Endothelial cell (in vitro differentiated cells): Measurements from ENCODE around the gene NRXN3. TPM values are rescaled to one million over a fixed set of nuclear protein-coding genes. Genes with fewer than 3 reads are reported as not detected.

Experiments
- DNase-seq: peaks from one replicate; pipeline ENCODE4 v3.0.0; 2021; ENCODE audit warnings: low spot score
- H3K27ac Mint-ChIP-seq: one replicate; pipeline ENCODE4 v1.8.0; 2021; ENCODE audit warnings: mixed read lengths, inconsistent platforms; ENCODE audit not compliant: unreplicated experiment
- H3K27me3 Mint-ChIP-seq: one replicate; pipeline ENCODE4 v1.8.0; 2021; ENCODE audit warnings: mild to moderate bottlenecking, moderate library complexity, mixed read lengths, inconsistent platforms; ENCODE audit not compliant: unreplicated experiment
- H3K36me3 Mint-ChIP-seq: one replicate; pipeline ENCODE4 v1.8.0; 2021; ENCODE audit warnings: mild to moderate bottlenecking, low read depth, mixed read lengths, inconsistent platforms; ENCODE audit not compliant: unreplicated experiment
- H3K4me1 Mint-ChIP-seq: one replicate; pipeline ENCODE4 v1.8.0; 2021; ENCODE audit warnings: mild to moderate bottlenecking, mixed read lengths, inconsistent platforms; ENCODE audit not compliant: unreplicated experiment
- H3K4me3 Mint-ChIP-seq: one replicate; pipeline ENCODE4 v1.8.0; 2021; ENCODE audit warnings: mild to moderate bottlenecking, mixed read lengths, inconsistent platforms; ENCODE audit not compliant: unreplicated experiment
- H3K9me3 Mint-ChIP-seq: one replicate; pipeline ENCODE4 v1.8.0; 2021; ENCODE audit warnings: mixed read lengths, inconsistent platforms; ENCODE audit not compliant: unreplicated experiment
- total RNA-seq: library from RNA; stranded (reverse); fragmentation: NEBNext Ultra II Directional; extraction: Animal tissue kit (Norgen Biotek cat#: 25700); gene quantifications from one replicate; pipeline ENCODE4 v1.2.1, GENCODE V29; 2021; ENCODE audit not compliant: unreplicated experiment
- TF ChIP-seq, protein P1 (sequence below): fragments of 200-600 bp; sonication (generic); IDR thresholded peaks from one replicate; pipeline ENCODE4 v1.5.0; 2021; ENCODE audit warnings: antibody characterized with exemption; ENCODE audit not compliant: unreplicated experiment

Gene NRXN3
- total RNA-seq, 1 donor from 2014 or later: 2.3 TPM

DNA sequence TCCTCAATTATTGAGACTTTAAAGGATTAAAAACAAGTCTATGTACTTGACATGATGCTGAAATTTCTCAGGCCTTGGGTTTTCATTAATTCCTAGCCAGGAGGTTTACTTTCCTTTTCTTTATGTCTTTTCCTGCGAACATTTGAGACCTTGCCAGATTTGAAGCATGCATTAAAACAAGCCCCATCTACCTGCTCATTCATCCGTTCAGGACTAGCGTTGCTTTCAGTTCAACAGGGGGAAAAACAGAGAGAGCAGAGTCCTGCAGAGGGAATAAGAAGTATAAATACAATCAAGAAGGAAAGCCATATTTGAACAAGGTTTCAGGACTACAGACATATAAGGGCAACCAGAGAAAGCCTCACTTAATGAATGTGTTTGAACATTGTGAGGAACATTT, 1498.8 kb downstream of the NRXN3 start:
- Mint-ChIP-seq H3K36me3 (no peaks in the 10 kb centered on the region), H3K27me3 (no peaks in the 10 kb centered on the region), H3K4me3 (no peak overlapping the region), H3K27ac (no peak overlapping the region), H3K4me1 (no peaks in the 10 kb centered on the region), H3K9me3 (no peaks in the 10 kb centered on the region)
- no peak for DNase-seq
- TF ChIP-seq, protein P1, sequence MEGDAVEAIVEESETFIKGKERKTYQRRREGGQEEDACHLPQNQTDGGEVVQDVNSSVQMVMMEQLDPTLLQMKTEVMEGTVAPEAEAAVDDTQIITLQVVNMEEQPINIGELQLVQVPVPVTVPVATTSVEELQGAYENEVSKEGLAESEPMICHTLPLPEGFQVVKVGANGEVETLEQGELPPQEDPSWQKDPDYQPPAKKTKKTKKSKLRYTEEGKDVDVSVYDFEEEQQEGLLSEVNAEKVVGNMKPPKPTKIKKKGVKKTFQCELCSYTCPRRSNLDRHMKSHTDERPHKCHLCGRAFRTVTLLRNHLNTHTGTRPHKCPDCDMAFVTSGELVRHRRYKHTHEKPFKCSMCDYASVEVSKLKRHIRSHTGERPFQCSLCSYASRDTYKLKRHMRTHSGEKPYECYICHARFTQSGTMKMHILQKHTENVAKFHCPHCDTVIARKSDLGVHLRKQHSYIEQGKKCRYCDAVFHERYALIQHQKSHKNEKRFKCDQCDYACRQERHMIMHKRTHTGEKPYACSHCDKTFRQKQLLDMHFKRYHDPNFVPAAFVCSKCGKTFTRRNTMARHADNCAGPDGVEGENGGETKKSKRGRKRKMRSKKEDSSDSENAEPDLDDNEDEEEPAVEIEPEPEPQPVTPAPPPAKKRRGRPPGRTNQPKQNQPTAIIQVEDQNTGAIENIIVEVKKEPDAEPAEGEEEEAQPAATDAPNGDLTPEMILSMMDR: no peak

DNA sequence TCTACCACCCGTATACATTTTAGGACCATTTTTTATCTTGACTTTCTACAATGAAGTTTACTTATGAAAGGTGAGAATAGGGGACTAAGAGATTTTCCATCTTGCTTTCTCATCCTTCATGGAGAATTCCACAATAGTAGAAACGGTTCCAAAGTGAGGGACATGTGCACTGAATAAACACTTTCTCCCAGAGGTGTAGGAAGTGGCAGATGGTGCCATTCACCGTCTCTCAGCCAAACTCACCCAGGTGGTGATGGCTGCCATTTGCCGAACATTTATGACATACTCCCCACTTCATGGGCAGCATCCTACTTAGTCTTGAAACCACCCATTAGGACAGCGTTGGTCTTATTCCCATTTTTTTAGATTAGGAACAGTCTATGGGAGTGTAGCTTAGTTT, 1500.6 kb downstream of the NRXN3 start:
- Mint-ChIP-seq H3K36me3 (no peaks in the 10 kb centered on the region), H3K4me3 (no peak overlapping the region), H3K27ac (no peak overlapping the region), H3K4me1 (no peaks in the 10 kb centered on the region), H3K9me3 (no peaks in the 10 kb centered on the region), H3K27me3 (no peaks in the 10 kb centered on the region)
- DNase-seq: no peak
- TF ChIP-seq, protein P1: no peak

DNA sequence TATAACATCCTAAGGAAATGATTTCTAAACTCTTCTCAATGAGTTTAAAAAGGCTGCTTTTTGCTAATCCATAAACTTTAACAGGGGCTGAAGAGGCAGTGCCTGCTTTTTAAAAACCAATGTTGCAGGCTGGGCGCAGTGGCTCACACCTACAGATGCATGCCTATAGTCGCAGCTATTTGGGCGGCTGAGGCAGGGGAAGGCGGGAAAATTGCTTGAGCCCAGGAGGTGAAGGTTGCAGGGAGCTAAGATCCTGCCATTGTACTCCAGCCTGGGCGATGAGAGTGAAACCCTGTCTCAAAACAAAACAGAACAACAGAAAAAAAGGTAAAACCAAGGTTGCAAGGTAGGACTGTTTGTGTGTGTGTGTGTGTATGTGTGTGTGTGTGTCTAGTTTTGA, 1509.9 kb downstream of the NRXN3 start:
- DNase-seq: no peak
- Mint-ChIP-seq H3K4me1 (no peaks in the 10 kb centered on the region), H3K9me3 (no peaks in the 10 kb centered on the region), H3K4me3 (no peak overlapping the region), H3K27ac (no peak overlapping the region), H3K36me3 (no peaks in the 10 kb centered on the region), H3K27me3 (no peaks in the 10 kb centered on the region)
- TF ChIP-seq, protein P1: no peak

DNA sequence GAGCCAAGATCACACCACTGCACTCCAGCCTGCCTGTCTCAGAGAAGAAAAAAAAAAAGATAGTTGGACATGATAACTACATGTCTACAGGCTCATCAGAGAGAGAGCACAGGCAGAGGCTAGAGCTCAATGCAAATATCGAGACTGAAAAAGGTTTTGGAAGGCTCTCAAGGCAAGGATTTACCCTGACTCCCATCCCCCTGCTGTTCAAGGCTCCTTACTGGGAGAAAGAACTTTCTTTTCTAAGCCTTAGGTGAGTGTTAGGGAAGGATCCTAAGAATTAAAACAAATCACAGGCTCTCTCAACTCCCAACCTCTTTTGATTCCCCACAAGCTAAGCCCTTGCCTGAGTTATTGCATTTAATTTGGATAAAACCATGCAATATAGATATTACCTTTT, 1516.0 kb downstream of the NRXN3 start:
- Mint-ChIP-seq H3K36me3 (no peaks in the 10 kb centered on the region), H3K4me1 (no peaks in the 10 kb centered on the region), H3K9me3 (no peaks in the 10 kb centered on the region), H3K27me3 (no peaks in the 10 kb centered on the region), H3K4me3 (no peak overlapping the region), H3K27ac (no peak overlapping the region)
- DNase-seq: no peak
- TF ChIP-seq, protein P1: no peak

DNA sequence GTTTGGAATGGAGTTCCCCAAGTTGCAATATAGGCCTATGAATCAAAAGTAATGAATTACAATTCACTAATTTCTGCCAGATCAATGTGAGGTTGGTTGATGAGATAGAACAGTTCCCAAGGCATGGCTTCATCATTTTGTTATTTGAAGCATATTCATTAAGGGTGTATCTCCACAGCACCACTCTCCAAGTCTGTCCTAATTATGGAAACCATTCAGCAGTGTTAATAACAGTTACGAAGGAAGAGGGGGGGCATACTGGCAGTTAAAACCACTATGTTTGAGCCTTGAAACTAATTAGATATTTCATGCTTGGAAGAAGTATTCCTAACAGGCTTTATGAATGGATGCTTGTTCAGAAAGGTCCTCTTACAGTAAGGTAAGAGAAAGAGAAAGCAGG, 1520.8 kb downstream of the NRXN3 start:
- TF ChIP-seq, protein P1: no peak

More for the DNA sequence above, 1520.8 kb downstream of the NRXN3 start:
- Mint-ChIP-seq H3K27me3 (no peaks in the 10 kb centered on the region), H3K36me3 (no peaks in the 10 kb centered on the region), H3K27ac (no peak overlapping the region), H3K4me3 (no peak overlapping the region), H3K4me1 (no peaks in the 10 kb centered on the region), H3K9me3 (no peaks in the 10 kb centered on the region)
- DNase-seq: no peak
